OCI-LY7 (cell line): ENCODE data around the gene HEYL. TPM values are rescaled to one million over a fixed set of nuclear protein-coding genes. Genes with fewer than 3 reads are reported as not detected.

Source experiments
- BruUV-seq: library from RNA; stranded (reverse); fragments of 400-500 nt; replicated peaks from 2 replicates; lab custom pipeline; 2021; lab: Mats Ljungman, UMichigan
- CTCF ChIA-PET: fragments of 300-600 bp; sonication (Branson Sonifier 250); formaldehyde crosslinking; loops from one replicate; lab custom pipeline; 2022; ENCODE audit warnings: antibody characterized with exemption; ENCODE audit not compliant: unreplicated experiment; lab: Charles Lee
- POLR2A ChIA-PET: fragments of 300-600 bp; sonication (Branson Sonifier 250); formaldehyde crosslinking; loops from one replicate; lab custom pipeline; 2022; ENCODE audit warnings: antibody characterized with exemption; lab: Charles Lee
- DNase-seq: peaks from one replicate; pipeline ENCODE4 v3.0.0-alpha.2; 2015; ENCODE audit warnings: low spot score
- H2AFZ ChIP-seq: fragments of 200-600 bp; sonication (generic), shearing (Covaris generic); 2 replicates; pipeline ENCODE4 v1.6.1; 2014; ENCODE audit warnings: mild to moderate bottlenecking, antibody characterized with exemption, low read length, moderate library complexity
- H3K27ac ChIP-seq: fragments of 200-600 bp; sonication (generic); 2 replicates; pipeline ENCODE4 v1.5.1; 2014; ENCODE audit warnings: mixed run types, low read depth, mild to moderate bottlenecking, moderate library complexity, low read length, inconsistent platforms; ENCODE audit not compliant: poor library complexity, severe bottlenecking
- H3K36me3 ChIP-seq: fragments of 200-600 bp; sonication (generic); 2 replicates; pipeline ENCODE4 v1.6.1; 2014; ENCODE audit warnings: mild to moderate bottlenecking, antibody characterized with exemption, low read length, moderate library complexity, mixed read lengths; ENCODE audit not compliant: insufficient read depth
- H3K4me1 ChIP-seq: fragments of 200-600 bp; sonication (generic); 2 replicates; pipeline ENCODE4 v1.5.1; 2014; ENCODE audit warnings: mild to moderate bottlenecking, low read length; ENCODE audit not compliant: insufficient read depth, poor library complexity, severe bottlenecking
- H3K4me2 ChIP-seq: fragments of 200-600 bp; sonication (generic); 2 replicates; pipeline ENCODE4 v1.6.1; 2014; ENCODE audit warnings: mild to moderate bottlenecking, low read length
- H3K4me3 ChIP-seq: fragments of 200-600 bp; sonication (generic); 2 replicates; pipeline ENCODE4 v1.5.1; 2014; ENCODE audit warnings: mild to moderate bottlenecking, low read depth, low read length; ENCODE audit not compliant: poor library complexity, severe bottlenecking
- H3K79me2 ChIP-seq: fragments of 200-600 bp; sonication (generic); 2 replicates; pipeline ENCODE4 v1.6.1; 2016; ENCODE audit warnings: low read depth, mild to moderate bottlenecking, low read length, moderate library complexity, mixed read lengths; ENCODE audit not compliant: insufficient read depth
- H3K9me2 ChIP-seq: fragments of 200-600 bp; sonication (generic); 2 replicates; pipeline ENCODE4 v1.6.1; 2016; ENCODE audit warnings: mild to moderate bottlenecking, low read length, mixed read lengths; ENCODE audit not compliant: insufficient read depth
- H3K9me3 ChIP-seq: fragments of 200-600 bp; sonication (generic); 2 replicates; pipeline ENCODE4 v1.6.1; 2014; ENCODE audit warnings: mild to moderate bottlenecking, mixed run types, low read length, mixed read lengths
- H4K20me1 ChIP-seq: fragments of 200-600 bp; sonication (generic); 2 replicates; pipeline ENCODE4 v1.6.1; 2014; ENCODE audit warnings: mild to moderate bottlenecking, antibody characterized with exemption, low read length, moderate library complexity, mixed read lengths; ENCODE audit not compliant: insufficient read depth
- EZH2phosphoT487 ChIP-seq: fragments of 200-600 bp; sonication (generic); IDR thresholded peaks from 2 replicates; pipeline ENCODE4 v1.6.1; 2018; ENCODE audit warnings: low read depth, borderline replicate concordance, mild to moderate bottlenecking, mixed run types, antibody characterized with exemption, low read length, moderate library complexity, mixed read lengths
- intact Hi-C: fragments of 100-400 bp; cut with micrococcal nuclease; formaldehyde crosslinking; loops from one replicate; pipeline ENCODE4 v1.10.0; 2022; ENCODE audit not compliant: unreplicated experiment
- total RNA-seq, 2 experiments: library from RNA; depleted of rRNA in 1 of 2; stranded (reverse); fragments of >200 nt in 1 of 2; shearing (Covaris generic) in 1 of 2; gene quantifications; 2 replicates each; pipeline ENCODE4 v1.2.3, GENCODE V29; 2014 to 2022
- TF ChIP-seq, protein P1 (sequence below): fragments of 200-600 bp; sonication (generic); conservative IDR thresholded peaks from 2 replicates; pipeline ENCODE4 v1.5.1; 2014; ENCODE audit warnings: mild to moderate bottlenecking, antibody characterized with exemption, low read length, moderate library complexity, mixed read lengths

Gene HEYL
- total RNA-seq, 2 experiments from 2014 or later, result not detected

- TF ChIP-seq, protein P1, sequence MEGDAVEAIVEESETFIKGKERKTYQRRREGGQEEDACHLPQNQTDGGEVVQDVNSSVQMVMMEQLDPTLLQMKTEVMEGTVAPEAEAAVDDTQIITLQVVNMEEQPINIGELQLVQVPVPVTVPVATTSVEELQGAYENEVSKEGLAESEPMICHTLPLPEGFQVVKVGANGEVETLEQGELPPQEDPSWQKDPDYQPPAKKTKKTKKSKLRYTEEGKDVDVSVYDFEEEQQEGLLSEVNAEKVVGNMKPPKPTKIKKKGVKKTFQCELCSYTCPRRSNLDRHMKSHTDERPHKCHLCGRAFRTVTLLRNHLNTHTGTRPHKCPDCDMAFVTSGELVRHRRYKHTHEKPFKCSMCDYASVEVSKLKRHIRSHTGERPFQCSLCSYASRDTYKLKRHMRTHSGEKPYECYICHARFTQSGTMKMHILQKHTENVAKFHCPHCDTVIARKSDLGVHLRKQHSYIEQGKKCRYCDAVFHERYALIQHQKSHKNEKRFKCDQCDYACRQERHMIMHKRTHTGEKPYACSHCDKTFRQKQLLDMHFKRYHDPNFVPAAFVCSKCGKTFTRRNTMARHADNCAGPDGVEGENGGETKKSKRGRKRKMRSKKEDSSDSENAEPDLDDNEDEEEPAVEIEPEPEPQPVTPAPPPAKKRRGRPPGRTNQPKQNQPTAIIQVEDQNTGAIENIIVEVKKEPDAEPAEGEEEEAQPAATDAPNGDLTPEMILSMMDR, result no peak
- TF ChIP-seq EZH2phosphoT487, result no peak
- Histone ChIP-seq H4K20me1 (no peaks in the 10 kb centered on the region), H3K27ac (no peak overlapping the region), H3K9me3 (no peaks in the 10 kb centered on the region), H3K79me2 (no peaks in the 10 kb centered on the region), H3K4me3 (no peak overlapping the region), H3K4me2 (no peak overlapping the region), H3K4me1 (no peaks in the 10 kb centered on the region), H2AFZ (no peak overlapping the region), H3K9me2 (no peaks in the 10 kb centered on the region), H3K36me3 (no peaks in the 10 kb centered on the region)
- intact Hi-C loops, result no loop called here
- BruUV-seq, result no TSS peak
- no peak for DNase-seq
- ChIA-PET POLR2A (no interaction called here), CTCF (no interaction called here)
Measured at GRCh38 chr1:39687243-39687642, 47.8 kb upstream of the HEYL start.

- Histone ChIP-seq H3K9me2 (no peaks in the 10 kb centered on the region), H3K36me3 (no peaks in the 10 kb centered on the region), H2AFZ (no peak overlapping the region), H3K27ac (no peak overlapping the region), H4K20me1 (no peaks in the 10 kb centered on the region), H3K79me2 (no peaks in the 10 kb centered on the region), H3K4me1 (no peaks in the 10 kb centered on the region), H3K4me2 (no peak overlapping the region), H3K4me3 (no peak overlapping the region), H3K9me3 (no peaks in the 10 kb centered on the region)
- BruUV-seq, result no TSS peak
- ChIA-PET CTCF (no interaction called here), POLR2A (no interaction called here)
- intact Hi-C loops, result no loop called here
- DNase-seq, result no peak
- TF ChIP-seq, protein P1, result no peak
- TF ChIP-seq EZH2phosphoT487, result no peak
Measured at GRCh38 chr1:39685071-39685470, 45.6 kb upstream of the HEYL start.

DNA sequence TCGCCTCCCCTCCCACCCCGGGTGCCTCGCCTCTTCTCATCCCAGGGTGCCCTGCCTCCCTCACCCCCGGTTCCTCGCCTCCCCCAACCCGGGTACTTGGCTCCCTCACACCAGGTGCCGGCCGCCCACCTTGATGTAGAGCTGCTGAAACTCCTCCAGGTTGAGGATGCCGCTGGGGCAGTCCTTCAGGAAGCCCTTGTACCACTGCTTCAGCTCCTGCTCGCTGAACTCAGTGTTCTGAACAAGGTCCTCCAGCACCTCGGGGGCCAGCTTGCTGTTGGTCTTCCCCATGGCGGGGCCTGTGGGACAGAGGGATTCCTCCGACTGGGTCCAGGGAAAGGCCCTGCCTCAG is 44.8 kb upstream of the HEYL start:
- H3K9me2 ChIP-seq, result no peaks in the 10 kb centered on the region
- H3K4me2 ChIP-seq, result no peak overlapping the region
- no peak overlapping the region for H3K4me3 ChIP-seq
- BruUV-seq, result no TSS peak
- intact Hi-C loops, result no loop called here
- ChIA-PET CTCF (no interaction called here), POLR2A (interaction anchor here (0.7 kb wide), 1 partner anchor 25 kb away, joined by 4 read pairs; no protein-coding TSS in a partner anchor)
- H3K4me1 ChIP-seq, result no peaks in the 10 kb centered on the region
- no peaks in the 10 kb centered on the region for H3K36me3 ChIP-seq
- H3K27ac ChIP-seq, result no peak overlapping the region
- H2AFZ ChIP-seq, result no peak overlapping the region
- H4K20me1 ChIP-seq, result no peaks in the 10 kb centered on the region
- H3K9me3 ChIP-seq, result no peaks in the 10 kb centered on the region
- TF ChIP-seq, protein P1, result no peak
- TF ChIP-seq EZH2phosphoT487, result no peak
- no peaks in the 10 kb centered on the region for H3K79me2 ChIP-seq
- no peak for DNase-seq
